Daoy (cell line): ENCODE measurements around the gene NFKB1. TPM values are rescaled to one million over a fixed set of nuclear protein-coding genes. Genes with fewer than 3 reads are reported as not detected.

Source experiments
- DNase-seq: peaks from one replicate; pipeline ENCODE4 v3.0.0-alpha.2; 2015; ENCODE audit warnings: low read depth
- total RNA-seq: library from RNA; depleted of rRNA; stranded (reverse); fragments of >200 nt; shearing (Covaris generic); gene quantifications from 2 replicates; pipeline ENCODE4 v1.2.3, GENCODE V29; 2014; rRNA removed

NFKB1 gene
- total RNA-seq, 1 experiment from 2014 or later, result 21.5 TPM

DNA sequence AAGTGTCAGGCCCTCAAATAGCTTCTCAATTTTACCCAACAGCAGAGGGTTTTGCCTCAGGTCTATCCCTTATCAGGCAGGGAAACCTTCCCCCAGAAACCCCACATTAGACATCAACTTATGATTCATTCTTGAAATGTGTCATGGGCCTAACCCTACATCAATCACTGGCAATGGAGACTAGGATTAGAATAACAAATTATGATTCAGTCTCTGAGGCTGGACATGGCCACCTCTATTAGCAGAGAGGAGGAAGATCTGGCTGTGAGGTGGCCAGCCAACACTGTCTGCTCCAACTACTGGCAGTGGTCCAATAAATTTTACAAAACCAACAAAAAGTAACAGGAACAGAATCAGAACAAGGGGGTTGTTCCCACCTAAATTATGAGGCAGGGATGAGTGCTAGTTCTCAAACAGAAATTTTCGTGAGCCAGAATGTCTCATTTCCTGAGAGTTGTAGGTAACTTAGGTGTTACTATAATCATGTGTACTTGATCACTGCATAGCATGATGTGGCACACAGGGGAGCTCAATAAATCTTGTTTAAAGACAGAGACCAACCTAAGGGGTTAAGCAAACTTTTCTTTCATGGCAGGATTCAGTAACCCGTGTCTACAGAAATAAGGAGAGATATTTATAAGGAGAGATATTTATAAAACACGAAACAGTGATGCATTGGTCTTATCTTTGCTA is 126.8 kb downstream of the NFKB1 start:
- peak; percentile 76 for DNase-seq

GRCh38 chr4:102629673-102630072 is 128.5 kb downstream of the NFKB1 start:
- DNase-seq, result no peak

- DNase-seq, result no peak
These were observed 130.5 kb downstream of the NFKB1 start for GRCh38 chr4:102631616-102632015.

DNA sequence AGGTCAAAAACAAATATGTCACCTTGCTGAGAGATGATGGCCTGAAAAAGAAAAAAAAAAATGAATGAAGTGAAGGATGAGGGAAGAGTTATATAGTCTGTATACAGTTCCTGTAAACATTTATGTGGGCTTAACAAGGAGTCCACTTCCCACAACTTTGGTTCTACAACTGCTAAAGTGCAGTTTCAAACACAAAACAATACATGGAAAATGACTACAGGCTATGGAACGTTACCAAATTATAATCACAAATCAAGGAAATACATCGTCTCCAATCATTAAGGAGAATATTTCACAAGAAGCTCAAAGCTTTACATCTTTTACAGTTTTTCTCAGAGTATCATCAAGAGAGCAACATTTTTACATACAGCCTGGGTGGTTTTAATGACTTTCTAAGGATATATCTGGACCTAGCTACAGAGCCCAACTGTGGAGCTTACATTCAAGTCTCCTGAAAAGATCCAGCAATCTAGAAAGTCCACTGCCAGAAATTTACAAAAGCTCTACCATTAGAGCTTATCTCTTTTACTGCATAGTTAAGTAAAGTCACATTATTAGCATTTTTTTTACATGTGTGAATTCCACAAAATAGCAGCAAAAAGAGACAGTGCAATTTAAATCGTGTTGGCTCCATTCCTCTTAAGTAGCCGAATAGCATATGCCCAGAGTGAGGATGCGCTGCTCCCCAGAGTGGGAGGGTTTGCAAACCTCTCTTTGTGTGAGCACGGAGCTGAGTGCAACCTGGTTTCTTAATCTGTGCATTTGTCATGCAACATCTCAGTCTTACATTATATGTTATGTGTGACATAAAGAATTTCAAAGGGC is 131.3 kb downstream of the NFKB1 start:
- DNase-seq, result no peak

DNA sequence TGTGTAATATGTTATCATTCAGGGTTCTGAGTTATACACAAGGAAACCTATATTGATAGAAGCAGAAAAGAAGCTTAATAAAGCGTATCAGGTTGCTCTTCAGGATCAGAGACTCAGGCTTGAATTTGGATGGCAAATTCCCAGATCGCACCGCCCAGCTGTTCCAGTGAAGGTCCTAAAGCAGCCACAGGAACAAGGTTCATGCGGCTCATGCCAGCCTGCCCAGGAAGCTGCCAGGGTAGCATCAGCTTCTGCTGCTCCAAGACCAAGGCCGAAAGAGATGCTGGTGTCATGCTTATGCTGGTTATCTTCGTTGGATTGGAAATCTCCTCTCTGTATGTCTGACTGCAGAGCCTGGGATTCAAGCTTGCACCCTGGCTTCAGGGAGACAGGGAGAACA is 131.9 kb downstream of the NFKB1 start:
- no peak for DNase-seq

DNA sequence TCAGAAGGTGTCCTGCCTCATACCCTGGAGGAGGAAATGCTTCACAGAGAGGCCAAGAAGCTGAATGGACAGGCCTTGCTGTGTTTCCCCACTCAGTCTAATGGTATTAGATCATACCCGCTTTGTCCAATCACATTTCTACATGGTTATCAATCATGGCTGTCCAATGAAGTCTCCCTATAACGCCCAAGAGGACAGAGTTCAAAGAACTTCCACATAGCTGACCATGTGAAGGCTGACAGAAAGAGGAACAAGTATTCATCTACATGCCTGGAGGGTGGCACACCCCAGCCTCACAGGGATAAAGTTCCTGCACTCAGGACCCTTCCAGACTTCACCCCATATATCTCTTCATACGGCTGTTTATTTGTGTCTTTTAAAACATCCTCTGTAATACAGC is 136.2 kb downstream of the NFKB1 start:
- DNase-seq, result no peak

- DNase-seq, result no peak
These were observed 137.5 kb downstream of the NFKB1 start for GRCh38 chr4:102638621-102639020.

DNA sequence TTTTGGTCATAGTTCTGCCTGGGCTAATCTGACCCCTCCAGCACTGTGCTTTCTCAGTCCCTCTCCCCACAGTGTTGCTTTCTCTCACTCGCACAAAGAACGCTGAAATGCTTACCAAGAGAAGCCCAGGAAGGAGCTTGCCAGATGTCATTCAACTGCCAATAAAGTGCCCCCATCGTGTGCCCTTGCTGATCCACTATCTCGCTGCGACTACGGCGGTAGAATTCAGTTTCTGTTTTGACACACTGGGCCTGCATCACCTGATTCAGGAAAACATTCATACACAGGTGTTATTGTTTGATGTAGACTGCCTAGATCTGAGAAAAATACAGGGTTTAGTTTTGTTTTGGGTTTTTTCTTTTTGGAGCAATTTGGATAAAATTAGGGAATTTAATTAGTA is 138.4 kb downstream of the NFKB1 start:
- no peak for DNase-seq

DNA sequence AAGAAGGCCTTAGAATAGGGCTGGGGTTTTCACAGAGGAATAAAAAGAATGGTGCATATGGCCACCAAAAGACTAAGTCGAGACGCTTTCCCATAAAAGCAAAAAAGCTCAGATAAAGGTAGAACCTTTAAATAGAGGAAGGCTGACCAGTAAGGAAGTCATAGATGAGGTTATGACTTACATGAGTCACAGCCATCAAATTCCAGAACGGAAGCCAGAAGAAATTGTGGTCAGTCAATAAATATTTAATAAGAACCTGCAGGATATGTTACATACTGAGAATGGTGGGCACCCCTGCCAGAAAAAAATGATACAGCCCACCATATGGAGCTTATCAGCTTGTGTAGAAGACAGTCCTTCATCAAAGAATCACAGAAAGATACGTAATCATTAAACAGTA is 139.5 kb downstream of the NFKB1 start:
- DNase-seq, result no peak

DNA sequence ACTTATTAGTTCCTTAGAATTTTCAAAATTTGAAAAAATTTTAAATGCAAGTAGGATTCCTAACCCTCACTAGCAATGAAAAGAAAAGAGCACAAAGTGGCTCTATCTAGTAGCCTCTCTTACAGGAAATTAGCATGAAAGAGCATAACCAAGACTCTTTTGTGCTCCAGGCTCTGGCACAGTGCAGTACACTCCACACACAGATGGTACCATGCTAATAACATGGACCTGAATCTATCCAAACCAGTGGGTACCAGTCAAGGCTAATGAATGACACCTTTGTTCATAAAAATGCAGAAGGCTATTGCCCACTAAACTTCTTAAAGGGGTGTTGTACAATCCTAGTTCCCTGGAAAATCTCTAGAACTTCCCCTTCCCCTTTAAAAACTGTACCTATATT is 140.6 kb downstream of the NFKB1 start:
- DNase-seq, result no peak

GRCh38 chr4:102642631-102643298 is 141.6 kb downstream of the NFKB1 start:
- no peak for DNase-seq

- DNase-seq, result no peak
These were observed 146.0 kb downstream of the NFKB1 start for GRCh38 chr4:102647117-102647516.

DNA sequence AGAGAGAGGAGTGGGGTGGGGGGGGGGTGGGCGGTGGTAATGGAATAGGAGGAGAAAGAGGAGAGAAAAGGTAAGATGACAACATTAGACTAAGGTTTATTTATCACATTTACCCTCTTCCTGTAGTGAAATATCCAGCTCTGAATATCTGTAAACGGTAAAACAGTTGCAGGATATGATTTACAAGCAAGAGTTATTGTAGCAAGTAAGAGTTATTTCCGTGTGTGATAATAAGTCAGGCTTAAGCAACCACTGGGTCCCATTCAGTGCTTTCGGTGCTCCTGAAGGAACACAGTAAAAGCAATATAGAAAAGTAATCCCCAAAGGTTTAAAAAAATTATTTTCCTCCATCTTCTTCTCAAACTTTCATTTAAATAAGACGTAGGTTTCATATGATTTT is 156.0 kb downstream of the NFKB1 start:
- DNase-seq, result no peak

DNA sequence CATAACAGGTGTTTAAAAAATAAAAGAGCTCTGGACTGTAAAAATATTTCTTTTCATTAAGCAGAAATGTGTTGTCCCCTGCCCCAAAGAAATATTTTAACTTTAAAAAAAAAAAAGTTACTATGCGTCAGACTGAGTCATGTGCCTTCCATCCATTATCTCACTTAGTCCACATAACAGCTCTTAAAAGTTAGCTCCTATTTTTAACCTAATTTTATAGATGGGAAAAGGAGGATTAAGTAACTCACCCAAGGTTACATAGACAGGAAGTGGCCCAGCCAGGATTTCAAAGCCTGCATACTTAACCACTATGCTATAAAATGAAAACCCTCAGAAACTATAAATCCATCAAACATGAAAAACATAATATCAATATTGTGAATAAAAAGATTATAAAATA is 161.9 kb downstream of the NFKB1 start:
- peak; percentile 26 for DNase-seq

DNA sequence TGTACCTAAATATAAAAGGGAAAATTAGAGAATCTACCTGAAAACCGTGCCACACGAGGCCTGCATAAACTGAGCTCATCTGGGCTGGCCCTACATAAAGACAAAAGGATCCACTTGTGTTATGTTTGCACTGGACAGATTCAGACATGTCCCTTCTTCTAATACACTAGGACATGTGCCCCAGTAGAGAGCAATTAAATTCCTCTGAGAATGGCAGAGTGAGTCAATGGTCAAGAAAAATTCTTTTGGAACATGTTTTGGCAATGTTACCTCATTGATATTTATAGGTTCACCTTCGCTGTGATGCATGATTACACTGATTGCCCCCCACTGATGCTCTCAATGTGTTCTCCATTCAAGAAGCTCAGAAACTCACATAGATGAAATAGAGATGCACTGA is 164.4 kb downstream of the NFKB1 start:
- DNase-seq, result no peak

Other genes with a start within 250 kb of the NFKB1 start
- 15.6 and 18.7 TPM in 2 replicates for gene SLC39A8, start 155.9 kb upstream of the NFKB1 start, total RNA-seq